DND-41 (cell line): Measurements from ENCODE around the gene HMCN2.

ENCODE experiments used
- EZH2 ChIP-seq: IDR thresholded peaks from 3 replicates; pipeline ENCODE4 v1.6.1; 2012; ENCODE audit warnings: borderline replicate concordance, low read depth, mild to moderate bottlenecking, moderate library complexity, low read length, inconsistent platforms; ENCODE audit not compliant: severe bottlenecking
- TF ChIP-seq, protein P1 (sequence below): IDR thresholded peaks from 2 replicates; pipeline ENCODE4 v1.5.1; 2012; ENCODE audit warnings: borderline replicate concordance, low read length, moderate library complexity, mild to moderate bottlenecking; ENCODE audit not compliant: poor library complexity, severe bottlenecking; ENCODE audit errors: extremely low read depth

DNA sequence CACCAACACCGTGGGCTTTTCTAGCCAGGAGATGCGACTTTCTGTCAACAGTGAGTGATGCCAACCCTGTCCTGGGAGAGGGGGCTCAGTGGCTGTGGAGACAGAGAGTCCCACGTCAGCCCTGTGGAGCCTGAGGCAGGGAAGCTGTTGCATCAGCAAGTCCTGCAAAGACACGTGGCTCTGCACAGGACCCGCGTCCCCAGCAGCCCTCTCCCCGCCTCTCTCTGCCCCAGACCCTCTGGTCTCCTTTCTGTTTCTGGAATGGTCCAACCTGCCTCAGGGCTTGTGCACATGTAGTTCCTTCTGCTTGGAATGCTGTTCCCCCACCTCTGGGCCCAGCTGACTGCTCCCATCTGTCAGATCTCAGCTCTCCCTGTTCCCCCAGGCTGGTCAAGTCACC is 60.4 kb downstream of the HMCN2 start:
- TF ChIP-seq, protein P1, sequence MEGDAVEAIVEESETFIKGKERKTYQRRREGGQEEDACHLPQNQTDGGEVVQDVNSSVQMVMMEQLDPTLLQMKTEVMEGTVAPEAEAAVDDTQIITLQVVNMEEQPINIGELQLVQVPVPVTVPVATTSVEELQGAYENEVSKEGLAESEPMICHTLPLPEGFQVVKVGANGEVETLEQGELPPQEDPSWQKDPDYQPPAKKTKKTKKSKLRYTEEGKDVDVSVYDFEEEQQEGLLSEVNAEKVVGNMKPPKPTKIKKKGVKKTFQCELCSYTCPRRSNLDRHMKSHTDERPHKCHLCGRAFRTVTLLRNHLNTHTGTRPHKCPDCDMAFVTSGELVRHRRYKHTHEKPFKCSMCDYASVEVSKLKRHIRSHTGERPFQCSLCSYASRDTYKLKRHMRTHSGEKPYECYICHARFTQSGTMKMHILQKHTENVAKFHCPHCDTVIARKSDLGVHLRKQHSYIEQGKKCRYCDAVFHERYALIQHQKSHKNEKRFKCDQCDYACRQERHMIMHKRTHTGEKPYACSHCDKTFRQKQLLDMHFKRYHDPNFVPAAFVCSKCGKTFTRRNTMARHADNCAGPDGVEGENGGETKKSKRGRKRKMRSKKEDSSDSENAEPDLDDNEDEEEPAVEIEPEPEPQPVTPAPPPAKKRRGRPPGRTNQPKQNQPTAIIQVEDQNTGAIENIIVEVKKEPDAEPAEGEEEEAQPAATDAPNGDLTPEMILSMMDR, result no peak
- no peak for TF ChIP-seq EZH2
